Glomerular visceral epithelial cell (primary cell): ENCODE data around the gene CCDC9B.

Experiments
- DNase-seq: peaks from one replicate; pipeline ENCODE4 v3.0.0-alpha.2; 2016; ENCODE audit errors: extremely low spot score

CCDC9B gene

DNA sequence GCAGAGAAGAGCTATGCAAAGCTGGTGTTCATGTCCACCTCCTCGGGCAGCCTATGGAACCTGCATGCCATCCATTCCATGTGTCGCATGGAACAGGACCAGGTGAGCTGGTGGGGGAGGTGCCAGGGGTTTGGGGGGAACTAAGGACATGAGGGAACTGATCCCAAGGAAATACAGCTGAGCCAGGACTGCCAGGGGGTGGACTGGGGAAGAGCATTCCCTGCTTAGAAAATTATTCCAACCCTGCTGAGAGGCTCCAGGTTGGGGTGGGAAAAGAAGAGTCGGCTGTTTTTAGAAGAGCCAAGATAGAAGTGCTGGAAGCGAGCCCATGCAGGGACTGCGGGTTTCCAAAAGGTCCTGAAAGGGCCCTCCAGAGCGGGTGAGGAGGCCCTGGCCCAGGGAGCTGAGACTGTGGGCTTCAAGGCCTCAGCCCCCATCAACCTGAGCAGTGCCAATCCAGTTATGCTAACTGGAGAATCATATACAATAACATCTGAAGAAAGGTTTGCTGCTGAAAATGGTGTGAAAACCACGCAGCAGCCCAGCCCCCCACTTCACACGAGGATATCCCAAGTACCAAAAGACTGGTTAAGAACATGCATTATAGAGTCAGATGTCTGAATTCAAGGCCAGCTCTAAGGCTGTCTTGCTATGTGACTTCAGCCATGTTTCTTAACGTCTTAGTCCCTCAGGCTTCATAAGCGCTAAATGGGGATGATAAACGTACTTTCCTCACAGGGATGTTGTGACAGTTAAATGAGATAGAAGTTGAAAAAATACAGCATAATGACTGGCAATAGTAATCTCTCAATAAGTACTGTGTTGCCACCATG lies 25.1 kb upstream of the CCDC9B start:
- no peak for DNase-seq

DNA sequence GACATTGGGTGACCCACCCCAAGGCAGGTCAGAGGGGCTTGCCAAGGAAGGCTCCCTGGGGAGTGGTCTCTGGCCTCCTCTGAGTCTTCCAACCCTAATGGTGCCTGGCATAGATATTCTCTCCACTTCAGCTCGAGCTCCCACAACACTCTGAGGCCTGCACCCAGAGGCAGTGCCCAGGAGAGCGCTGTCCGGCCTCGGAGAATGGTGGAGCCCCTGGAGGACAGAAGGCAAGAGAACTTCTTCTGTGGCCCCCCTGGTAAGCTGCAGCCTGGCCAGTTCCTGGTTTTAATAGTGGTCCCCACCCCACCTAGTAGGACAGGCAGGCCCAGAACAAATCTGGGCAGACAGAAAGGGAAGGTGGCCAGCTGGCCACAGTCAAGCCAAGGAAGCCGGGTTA lies 24.3 kb upstream of the CCDC9B start:
- DNase-seq = no peak

DNA sequence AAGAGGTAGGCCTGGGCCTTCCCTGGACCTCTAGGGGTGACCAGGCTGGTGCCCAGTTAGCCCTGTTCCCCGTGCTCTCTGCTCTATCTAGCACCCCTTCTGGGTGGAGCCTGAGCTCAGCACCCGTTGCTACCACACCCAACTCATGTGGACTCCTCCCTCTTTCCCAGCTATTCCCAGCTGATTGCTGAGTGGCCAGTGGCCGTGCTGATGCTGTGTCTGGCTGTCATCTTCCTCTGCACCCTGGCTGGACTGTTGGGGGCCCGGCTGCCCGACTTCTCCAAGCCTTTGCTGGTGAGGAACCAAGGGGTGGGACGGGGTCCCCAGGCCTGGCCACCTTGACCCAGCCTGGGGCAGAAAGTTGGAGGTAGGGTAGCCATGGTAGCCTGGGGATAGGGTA lies 23.5 kb upstream of the CCDC9B start:
- no peak for DNase-seq

DNA sequence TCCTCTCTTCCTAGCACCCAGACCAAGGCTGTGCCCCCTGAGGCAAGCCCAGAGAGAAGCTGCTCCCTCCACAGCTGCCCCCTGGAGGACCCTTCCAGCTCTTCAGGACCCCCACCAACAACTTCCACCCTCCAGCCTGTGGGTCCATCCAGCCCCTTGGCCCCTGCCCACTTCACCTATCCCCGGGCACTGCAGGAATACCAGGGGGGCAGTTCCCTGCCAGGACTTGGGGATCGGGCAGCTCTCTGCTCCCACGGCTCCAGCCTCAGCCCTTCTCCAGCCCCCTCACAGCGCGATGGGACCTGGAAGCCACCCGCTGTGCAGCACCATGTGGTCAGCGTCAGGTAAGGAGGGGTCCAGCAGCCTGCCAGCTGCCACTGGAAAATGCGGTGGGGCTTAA lies 22.9 kb upstream of the CCDC9B start:
- no peak for DNase-seq

DNA sequence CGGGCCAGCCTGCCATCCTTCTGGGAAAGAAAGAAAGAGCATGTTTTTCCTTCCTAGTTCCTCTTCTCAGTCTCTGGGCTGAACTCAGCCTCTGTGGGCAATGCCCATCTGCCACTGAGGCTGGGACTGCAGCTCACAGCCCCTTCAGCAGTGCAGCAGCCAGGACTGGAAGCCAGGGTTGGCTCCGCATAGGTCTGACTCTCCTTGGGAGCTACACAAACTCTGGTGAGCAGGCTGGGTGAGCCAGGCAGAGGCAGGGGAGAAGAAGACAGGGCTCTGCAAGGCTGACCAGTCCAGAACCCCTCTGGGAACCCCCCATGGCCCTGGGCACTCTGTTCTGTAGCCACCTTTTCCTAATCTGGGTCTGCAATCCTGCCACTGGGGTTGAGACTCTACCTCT lies 20.9 kb upstream of the CCDC9B start:
- no peak for DNase-seq

GRCh38 chr15:40360015-40360414 lies 19.3 kb upstream of the CCDC9B start:
- DNase-seq = no peak

GRCh38 chr15:40358471-40359353 lies 18.0 kb upstream of the CCDC9B start:
- DNase-seq = peak; percentile 33

GRCh38 chr15:40357723-40358470 lies 17.2 kb upstream of the CCDC9B start, which contains the start of gene DISP2:
DISP2 (plus strand) TSS chr15:40358219; CDS start chr15:40358322, 103 bp downstream.
- peak; percentile 91 for DNase-seq

GRCh38 chr15:40357246-40357645 lies 16.5 kb upstream of the CCDC9B start:
- DNase-seq = no peak

DNA sequence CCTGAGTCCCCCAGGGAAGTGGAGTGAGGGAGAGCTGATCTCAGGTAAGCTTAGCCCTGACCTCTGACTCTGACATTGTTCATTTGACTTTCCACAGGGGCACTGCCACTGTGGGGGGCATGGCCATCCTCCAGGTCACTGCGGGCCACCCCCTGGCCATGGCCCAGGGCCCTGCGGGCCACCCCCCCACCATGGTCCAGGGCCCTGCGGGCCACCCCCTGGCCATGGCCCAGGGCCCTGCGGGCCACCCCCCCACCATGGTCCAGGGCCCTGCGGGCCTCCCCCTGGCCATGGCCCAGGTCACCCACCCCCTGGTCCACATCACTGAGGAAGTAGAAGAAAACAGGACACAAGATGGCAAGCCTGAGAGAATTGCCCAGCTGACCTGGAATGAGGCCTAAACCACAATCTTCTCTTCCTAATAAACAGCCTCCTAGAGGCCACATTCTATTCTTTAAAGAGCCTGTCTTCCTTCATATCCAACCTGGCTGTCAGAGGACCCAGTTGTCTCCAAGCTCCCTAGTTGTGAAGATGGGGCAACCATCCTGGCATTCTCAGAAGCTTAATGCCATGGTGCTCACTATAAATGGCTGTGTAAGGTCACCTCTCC lies 15.3 kb upstream of the CCDC9B start:
- no peak for DNase-seq

- peak; percentile 31 for DNase-seq
Measured at GRCh38 chr15:40354408-40355171, 13.9 kb upstream of the CCDC9B start.

DNA sequence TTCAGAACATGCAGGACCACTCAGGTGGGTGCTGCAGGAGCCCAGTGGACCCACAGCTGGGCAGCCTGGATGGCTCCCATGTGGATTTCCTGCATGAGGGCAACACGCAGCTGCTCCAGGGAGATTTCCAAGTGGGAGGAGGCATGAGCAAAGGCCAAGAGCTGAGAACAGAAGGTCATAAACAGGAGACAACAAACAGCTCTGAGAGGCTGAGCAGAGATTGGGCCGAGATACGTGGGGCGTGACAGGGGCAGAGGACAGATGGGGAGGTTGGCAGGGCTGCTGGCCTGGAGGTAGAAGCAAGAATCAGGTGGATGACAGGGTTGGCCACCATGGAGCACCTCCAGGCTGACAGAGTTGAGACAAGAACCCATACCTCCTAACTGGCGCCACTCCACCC lies 13.0 kb upstream of the CCDC9B start:
- no peak for DNase-seq

DNA sequence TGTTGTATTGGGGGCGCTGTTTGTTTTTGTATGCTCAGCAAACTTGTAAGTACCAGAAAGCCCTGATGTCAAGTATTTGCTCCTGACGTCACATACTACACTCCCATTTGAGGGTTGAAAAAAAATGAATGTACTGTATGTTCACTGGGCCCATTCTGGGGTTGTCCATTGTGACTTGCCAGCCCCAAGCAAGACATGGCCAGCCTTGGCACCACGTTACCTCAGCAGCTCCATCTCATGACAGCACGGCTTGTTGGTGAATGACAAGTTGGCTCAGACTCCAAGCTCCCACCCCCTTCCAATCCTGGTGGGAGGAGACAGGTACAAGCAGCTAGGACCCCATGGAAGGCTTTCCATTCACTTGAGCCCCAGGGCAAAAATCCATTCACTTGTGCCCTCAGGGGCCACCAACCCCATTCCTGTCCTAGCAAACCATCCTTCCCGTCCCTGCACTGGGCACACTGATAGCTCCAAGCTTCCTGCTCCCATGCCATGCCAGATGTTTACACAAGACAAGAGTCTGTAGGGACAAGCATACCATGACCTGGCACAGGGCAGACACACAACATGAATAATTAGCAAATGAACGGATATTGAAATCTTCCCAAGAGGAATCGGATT lies 11.7 kb upstream of the CCDC9B start:
- no peak for DNase-seq

DNA sequence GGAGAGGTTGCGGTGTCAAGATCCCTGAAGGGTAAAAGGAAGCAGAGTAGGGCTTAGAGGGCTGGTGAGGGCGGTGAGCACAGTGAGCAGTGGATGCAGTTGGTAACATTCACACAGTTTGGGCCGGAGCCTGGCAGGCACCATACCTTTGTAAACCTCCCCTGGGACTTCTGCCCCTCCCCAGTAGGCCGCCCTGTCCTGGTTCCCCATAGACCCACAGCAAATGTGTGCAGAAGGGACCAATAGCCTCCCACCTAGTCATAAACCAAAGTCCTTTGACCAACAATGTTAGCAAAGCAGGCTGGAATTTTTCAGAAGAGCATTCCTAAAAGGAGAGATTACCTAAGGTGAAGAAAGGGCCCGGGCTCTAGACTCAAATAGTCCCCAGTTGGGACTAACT lies 8.4 kb upstream of the CCDC9B start:
- no peak for DNase-seq

- DNase-seq = no peak
Measured at GRCh38 chr15:40348474-40348870, 7.7 kb upstream of the CCDC9B start.

DNA sequence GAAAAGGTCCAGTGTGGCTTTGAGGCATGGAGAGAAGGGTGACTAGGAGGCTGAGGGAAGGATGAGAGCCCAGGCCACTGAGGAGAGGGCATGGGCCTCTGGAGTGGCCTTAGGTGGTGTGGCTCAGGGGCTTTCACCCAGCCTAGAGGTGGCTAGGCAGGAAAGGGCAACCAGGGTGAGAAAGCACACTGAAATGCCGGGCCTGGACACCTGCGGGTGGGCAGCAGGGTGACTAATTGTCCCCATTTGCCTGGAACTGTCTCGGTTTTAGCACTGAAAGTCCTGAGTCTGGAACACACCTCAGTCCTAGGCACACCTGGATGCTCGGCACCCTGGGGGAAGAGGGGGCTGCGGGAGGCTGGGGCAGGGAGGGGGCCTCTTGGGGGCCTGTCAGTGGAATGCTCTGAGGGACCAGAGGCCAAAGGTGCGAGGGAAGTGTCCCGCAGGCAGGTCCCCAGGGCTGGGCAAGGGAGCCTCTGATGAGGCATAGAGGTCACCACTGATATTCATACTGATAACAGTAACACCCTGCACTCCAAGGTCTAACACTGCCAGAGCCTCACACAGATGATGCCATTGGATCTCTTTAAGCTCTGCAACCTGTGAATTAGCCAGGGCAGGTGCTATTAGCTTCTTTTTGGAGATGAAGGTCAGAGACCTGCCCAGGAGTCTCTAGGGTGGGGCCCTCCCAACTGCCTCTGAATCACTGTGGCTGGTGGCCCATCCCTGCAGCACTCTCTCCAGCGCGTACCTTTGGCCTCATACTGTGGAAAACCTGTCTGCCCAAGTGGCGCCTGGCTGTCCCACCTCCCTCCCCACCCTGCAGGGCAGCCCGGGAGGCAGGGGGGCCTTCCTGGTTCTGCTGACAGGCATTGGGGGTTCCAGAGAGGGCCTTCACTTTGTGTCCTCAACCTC lies 7.1 kb upstream of the CCDC9B start:
- DNase-seq = no peak

- DNase-seq = no peak
Measured at GRCh38 chr15:40346579-40347558, 6.1 kb upstream of the CCDC9B start.
